HCT116 (cell line): ENCODE data around the gene MORF4L2. TPM values are rescaled to one million over a fixed set of nuclear protein-coding genes. Genes with fewer than 3 reads are reported as not detected.

Experiments used
- ATAC-seq: fragments of 200-7000 bp; cut with Tn5 transposase; 2 replicates; pipeline ENCODE4 v1.9.1; 2020; ENCODE audit warnings: mild to moderate bottlenecking, moderate library complexity
- BruUV-seq: library from RNA; stranded (reverse); fragments of 400-500 nt; replicated peaks from 2 replicates; lab custom pipeline; 2021; lab: Mats Ljungman, UMichigan
- CTCF ChIA-PET: fragments of 300-600 bp; sonication (Branson Sonifier 250); formaldehyde crosslinking; loops from one replicate; lab custom pipeline; 2021; ENCODE audit warnings: antibody characterized with exemption; lab: Charles Lee
- POLR2A ChIA-PET: fragments of 300-600, 350-600 bp; sonication (Branson Sonifier 250); formaldehyde crosslinking; loops from one replicate; lab custom pipeline; 2021; ENCODE audit warnings: antibody characterized with exemption; lab: Charles Lee
- RAD21 ChIA-PET, 2 experiments: fragments of 300-600 bp; sonication (Branson Sonifier 250); formaldehyde crosslinking; loops; one replicate each; lab custom pipeline; 2023; ENCODE audit warnings: low total read pairs in 2 of 2; ENCODE audit not compliant: uncharacterized antibody in 2 of 2, unreplicated experiment in 2 of 2, low non-redundant PET in 1 of 2; lab: Charles Lee
- DNase-seq: peaks from one replicate; pipeline ENCODE4 v3.0.0-alpha.2; 2010; ENCODE audit warnings: low read depth, low spot score
- H2AFZ ChIP-seq: fragments of 200-600 bp; shearing (Covaris generic), sonication (generic); 2 replicates; pipeline ENCODE4 v1.6.1; 2017; ENCODE audit warnings: low read depth, mixed run types, mixed read lengths, antibody characterized with exemption, low read length; ENCODE audit not compliant: poor library complexity, severe bottlenecking
- H3K27ac ChIP-seq: 2 replicates; pipeline ENCODE4 v1.5.1; 2012; ENCODE audit warnings: low read depth, low read length
- H3K27me3 ChIP-seq: fragments of 200-600 bp; sonication (generic); 2 replicates; pipeline ENCODE4 v1.6.1; 2016; ENCODE audit warnings: mixed run types, low read length, mixed read lengths; ENCODE audit not compliant: insufficient read depth
- H3K36me3 ChIP-seq, 2 experiments: fragments of 200-500 bp in 1 of 2; fragments of 200-600 bp in 1 of 2; sonication (Bioruptor generic) in 1 of 2; sonication (generic) in 1 of 2; 2 replicates each; pipeline versions ENCODE4 v1.5.1 to v1.6.1; 2014 to 2016; ENCODE audit warnings: low read length in 2 of 2, inconsistent platforms in 1 of 2, mixed read lengths in 1 of 2, mixed run types in 1 of 2; ENCODE audit not compliant: insufficient read depth in 2 of 2, control insufficient read depth in 1 of 2
- H3K4me1 ChIP-seq, 2 experiments: fragments of 200-600 bp in 1 of 2; sonication (generic) in 1 of 2; 2 replicates each; pipeline versions ENCODE4 v1.5.1 to v1.6.1; 2012 to 2017; ENCODE audit warnings: low read length in 2 of 2, inconsistent platforms in 1 of 2, mild to moderate bottlenecking in 1 of 2, mixed read lengths in 1 of 2, mixed run types in 1 of 2, moderate library complexity in 1 of 2; ENCODE audit not compliant: insufficient read depth in 2 of 2, control insufficient read depth in 1 of 2
- H3K4me2 ChIP-seq: fragments of 200-600 bp; sonication (generic); 2 replicates; pipeline ENCODE4 v1.6.1; 2017; ENCODE audit warnings: mixed run types, low read length, mixed read lengths
- H3K4me3 ChIP-seq, 2 experiments: fragments of 200-600 bp in 1 of 2; sonication (generic) in 1 of 2; replicated peaks in 1 of 2; 2 replicates each; pipeline ENCODE4 v1.5.1; 2011 to 2016; ENCODE audit warnings: low read length in 2 of 2, control low read depth in 1 of 2, low read depth in 1 of 2, mild to moderate bottlenecking in 1 of 2, mixed read lengths in 1 of 2, mixed run types in 1 of 2
- H3K79me2 ChIP-seq: fragments of 200-600 bp; sonication (generic); 2 replicates; pipeline ENCODE4 v1.6.1; 2017; ENCODE audit warnings: mild to moderate bottlenecking, mixed run types, low read length, moderate library complexity, mixed read lengths; ENCODE audit not compliant: insufficient read depth
- H3K9ac ChIP-seq: fragments of 200-600 bp; sonication (generic); 2 replicates; pipeline ENCODE4 v1.6.1; 2016; ENCODE audit warnings: low read length, mixed read lengths
- H3K9me2 ChIP-seq: fragments of 200-600 bp; sonication (generic), shearing (Covaris generic); 2 replicates; pipeline ENCODE4 v1.6.1; 2017; ENCODE audit warnings: mixed run types, mild to moderate bottlenecking, moderate library complexity; ENCODE audit not compliant: insufficient read depth
- H3K9me3 ChIP-seq, 2 experiments: fragments of 200-500 bp in 1 of 2; fragments of 200-600 bp in 1 of 2; sonication (Bioruptor generic) in 1 of 2; sonication (generic) in 1 of 2; 2 replicates each; pipeline ENCODE4 v1.6.1; 2014 to 2017; ENCODE audit warnings: low read length in 2 of 2, mixed read lengths in 2 of 2, inconsistent platforms in 1 of 2, low read depth in 1 of 2, mild to moderate bottlenecking in 1 of 2, mixed run types in 1 of 2, moderate library complexity in 1 of 2; ENCODE audit not compliant: control insufficient read depth in 1 of 2, insufficient read depth in 1 of 2
- H4K20me1 ChIP-seq: fragments of 200-600 bp; sonication (generic), shearing (Covaris generic); 2 replicates; pipeline ENCODE4 v1.6.1; 2017; ENCODE audit warnings: mixed run types, mild to moderate bottlenecking, moderate library complexity; ENCODE audit not compliant: insufficient read depth
- CBX3 ChIP-seq: IDR thresholded peaks from 2 replicates; pipeline ENCODE4 v1.6.1; 2012; ENCODE audit warnings: low read depth
- EGR1 ChIP-seq: IDR thresholded peaks from 2 replicates; pipeline ENCODE4 v1.6.1; 2012; ENCODE audit warnings: low read depth
- ELF1 ChIP-seq: IDR thresholded peaks from 2 replicates; pipeline ENCODE4 v1.6.1; 2012; ENCODE audit warnings: low read depth, borderline replicate concordance
- EZH2 ChIP-seq: fragments of 200-600 bp; sonication (generic); IDR thresholded peaks from 2 replicates; pipeline ENCODE4 v1.6.1; 2017; ENCODE audit warnings: antibody characterized with exemption, mixed run types
- FOSL1 ChIP-seq: IDR thresholded peaks from 2 replicates; pipeline ENCODE4 v1.6.1; 2012; ENCODE audit warnings: low read depth
- JUND ChIP-seq: IDR thresholded peaks from 2 replicates; pipeline ENCODE4 v1.6.1; 2012
- POLR2AphosphoS5 ChIP-seq: IDR thresholded peaks from 2 replicates; pipeline ENCODE4 v1.6.1; 2011; ENCODE audit warnings: mild to moderate bottlenecking, low read depth, low read length, moderate library complexity
- RAD21 ChIP-seq: IDR thresholded peaks from 2 replicates; pipeline ENCODE4 v1.6.1; 2012; ENCODE audit warnings: low read depth, mild to moderate bottlenecking
- SIN3A ChIP-seq: IDR thresholded peaks from 2 replicates; pipeline ENCODE4 v1.6.1; 2012; ENCODE audit warnings: low read depth
- SRF ChIP-seq: IDR thresholded peaks from 2 replicates; pipeline ENCODE4 v1.6.1; 2012; ENCODE audit warnings: low read depth
- TCF7L2 ChIP-seq: IDR thresholded peaks from 2 replicates; pipeline ENCODE4 v1.7.0; 2011; ENCODE audit warnings: borderline replicate concordance, inconsistent platforms; ENCODE audit not compliant: insufficient read depth, insufficient read length; ENCODE audit errors: extremely low read depth
- YY1 ChIP-seq: IDR thresholded peaks from 2 replicates; pipeline ENCODE4 v1.6.1; 2011; ENCODE audit warnings: low read length, low read depth, moderate library complexity, mild to moderate bottlenecking; ENCODE audit not compliant: insufficient replicate concordance; ENCODE audit errors: extremely low read depth
- intact Hi-C: fragments of 100-400 bp; cut with micrococcal nuclease; formaldehyde crosslinking; loops from 2 replicates; pipeline ENCODE4 v1.10.0; 2022
- total RNA-seq: library from RNA; stranded (reverse); gene quantifications from one replicate; pipeline ENCODE4 v1.2.1, GENCODE V29; 2021; ENCODE audit not compliant: unreplicated experiment
- TF ChIP-seq, protein P1 (sequence below): IDR thresholded peaks from 2 replicates; pipeline ENCODE4 v1.6.1; 2012

MORF4L2 gene
- total RNA-seq, 1 experiment from 2014 or later: 308 TPM

DNA sequence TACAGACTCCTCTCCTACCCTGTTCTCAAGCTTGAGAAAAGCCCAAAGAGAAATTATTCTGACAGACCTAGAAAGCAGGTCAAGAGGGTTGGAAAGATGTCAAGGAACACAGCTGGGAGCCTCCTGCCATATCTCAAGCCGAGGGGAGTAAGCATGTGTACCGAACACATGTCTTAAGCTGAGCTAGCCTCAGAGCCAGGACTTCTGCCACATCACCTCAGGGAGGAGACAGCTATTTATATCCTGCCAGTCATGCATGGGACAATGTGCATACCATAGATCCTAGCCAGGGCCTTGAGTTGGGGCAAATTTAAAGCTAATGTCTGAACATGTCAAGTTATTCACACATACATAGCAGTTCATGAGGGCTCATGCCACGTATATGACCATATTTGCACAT lies 36.0 kb upstream of the MORF4L2 start:
- ChIA-PET RAD21 (no interaction called here), CTCF (interaction anchor here (0.7 kb wide), 1 partner anchor 11 kb away, joined by 3 read pairs; the partner anchor contains the start of gene TMEM31), POLR2A (no interaction called here)
- H3K36me3 ChIP-seq: no peaks in the 10 kb centered on the region
- TF ChIP-seq SIN3A (no peak), TCF7L2 (no peak), EZH2 (no peak), ELF1 (no peak), CBX3 (no peak), RAD21 (no peak), YY1 (no peak), SRF (no peak)
- H3K79me2 ChIP-seq: no peaks in the 10 kb centered on the region
- intact Hi-C loops: no loop called here
- no peak for ATAC-seq
- no peak overlapping the region for H3K9ac ChIP-seq
- no peak overlapping the region for H2AFZ ChIP-seq
- no peak for DNase-seq
- no peaks in the 10 kb centered on the region for H3K9me2 ChIP-seq
- no peaks in the 10 kb centered on the region for H3K9me3 ChIP-seq
- H3K27me3 ChIP-seq: peaks cover 2% of the 10 kb centered on the region; the same call in 1 of the 2 replicates
- H3K4me2 ChIP-seq: no peak overlapping the region
- H4K20me1 ChIP-seq: no peaks in the 10 kb centered on the region
- H3K4me3 ChIP-seq: no peak overlapping the region
- no peak overlapping the region for H3K27ac ChIP-seq
- no TSS peak for BruUV-seq
- H3K4me1 ChIP-seq: no peaks in the 10 kb centered on the region

DNA sequence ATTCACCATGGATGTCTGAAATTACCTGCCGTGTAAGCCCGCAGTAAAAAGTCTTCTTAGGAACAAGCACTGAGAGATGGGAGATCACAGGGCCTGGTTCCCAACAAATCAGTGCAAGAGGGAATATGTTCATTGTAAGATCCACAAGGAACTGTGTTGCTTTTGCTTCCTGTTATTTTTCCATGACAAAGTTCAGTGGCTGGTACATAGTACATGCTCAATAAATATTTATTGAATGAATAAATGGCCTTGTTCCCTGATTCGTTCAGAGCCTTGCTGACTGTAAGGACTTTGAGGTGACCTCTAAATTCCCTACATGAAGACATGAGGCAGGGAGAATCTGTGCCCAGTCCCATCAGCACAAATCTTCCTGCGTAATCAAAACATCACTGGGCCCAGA lies 31.6 kb upstream of the MORF4L2 start:
- BruUV-seq: no TSS peak
- Histone ChIP-seq H3K4me3 (no peak overlapping the region), H3K79me2 (no peaks in the 10 kb centered on the region), H4K20me1 (no peaks in the 10 kb centered on the region), H3K27ac (no peak overlapping the region), H3K36me3 (no peaks in the 10 kb centered on the region), H3K9me3 (no peaks in the 10 kb centered on the region), H3K4me1 (no peaks in the 10 kb centered on the region), H2AFZ (no peak overlapping the region), H3K9ac (no peak overlapping the region), H3K4me2 (no peak overlapping the region), H3K9me2 (no peaks in the 10 kb centered on the region), H3K27me3 (0 out of 2 replicates have a peak, but pooled peaks cover 2% of the 10 kb centered on the region)
- RAD21 ChIA-PET: no interaction called here
- CTCF ChIA-PET: no interaction called here
- TF ChIP-seq EGR1: no peak
- no peak for TF ChIP-seq JUND
- TF ChIP-seq, protein P1, sequence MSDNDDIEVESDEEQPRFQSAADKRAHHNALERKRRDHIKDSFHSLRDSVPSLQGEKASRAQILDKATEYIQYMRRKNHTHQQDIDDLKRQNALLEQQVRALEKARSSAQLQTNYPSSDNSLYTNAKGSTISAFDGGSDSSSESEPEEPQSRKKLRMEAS: no peak
- no peak for TF ChIP-seq POLR2AphosphoS5
- no peak for TF ChIP-seq FOSL1
- TF ChIP-seq SIN3A: no peak
- POLR2A ChIA-PET: no interaction called here
- intact Hi-C loops: no loop called here
- ATAC-seq (no peak), DNase-seq (no peak)
